Measurements from ENCODE around the gene CFAP99.

CFAP99 gene

GRCh38 chr4:2438822-2439718 is 20.3 kb downstream of the CFAP99 start:
- Mint-ChIP-seq H3K27ac (no peak overlapping the region), H3K9me3 (no peaks in the 10 kb centered on the region), H3K36me3 (ENCODE audit: low read depth) (no peaks in the 10 kb centered on the region), H3K4me3 (no peak overlapping the region), H3K4me1 (ENCODE audit: low read depth) (no peaks in the 10 kb centered on the region), H3K27me3 (no peaks in the 10 kb centered on the region)

- Mint-ChIP-seq H3K9me3 (no peaks in the 10 kb centered on the region), H3K4me1 (ENCODE audit: low read depth) (no peaks in the 10 kb centered on the region), H3K27ac (no peak overlapping the region), H3K4me3 (no peak overlapping the region), H3K27me3 (no peaks in the 10 kb centered on the region), H3K36me3 (ENCODE audit: low read depth) (no peaks in the 10 kb centered on the region)
These were observed 22.8 kb downstream of the CFAP99 start for GRCh38 chr4:2441393-2442174.

GRCh38 chr4:2442175-2442993 is 23.6 kb downstream of the CFAP99 start:
- no peaks in the 10 kb centered on the region for H3K9me3 Mint-ChIP-seq
- H3K36me3 Mint-ChIP-seq (ENCODE audit: low read depth) = no peaks in the 10 kb centered on the region
- no peak overlapping the region for H3K4me3 Mint-ChIP-seq
- H3K4me1 Mint-ChIP-seq (ENCODE audit: low read depth) = no peaks in the 10 kb centered on the region
- no peak overlapping the region for H3K27ac Mint-ChIP-seq
- H3K27me3 Mint-ChIP-seq = no peaks in the 10 kb centered on the region

- Mint-ChIP-seq H3K27me3 (no peaks in the 10 kb centered on the region), H3K27ac (no peak overlapping the region)
These were observed 24.4 kb downstream of the CFAP99 start for GRCh38 chr4:2443061-2443730.

GRCh38 chr4:2443956-2444740 is 25.4 kb downstream of the CFAP99 start:
- Mint-ChIP-seq H3K4me1 (ENCODE audit: low read depth) (no peaks in the 10 kb centered on the region), H3K4me3 (no peak overlapping the region), H3K27ac (no peak overlapping the region), H3K36me3 (ENCODE audit: low read depth) (no peaks in the 10 kb centered on the region), H3K9me3 (no peaks in the 10 kb centered on the region), H3K27me3 (no peaks in the 10 kb centered on the region)

More at GRCh38 chr4:2443061-2443730, 24.4 kb downstream of the CFAP99 start:
- Mint-ChIP-seq H3K4me3 (no peak overlapping the region), H3K36me3 (ENCODE audit: low read depth) (no peaks in the 10 kb centered on the region), H3K4me1 (ENCODE audit: low read depth) (no peaks in the 10 kb centered on the region), H3K9me3 (no peaks in the 10 kb centered on the region)

- no peak overlapping the region for H3K4me3 Mint-ChIP-seq
- no peaks in the 10 kb centered on the region for H3K4me1 Mint-ChIP-seq (ENCODE audit: low read depth)
- no peaks in the 10 kb centered on the region for H3K36me3 Mint-ChIP-seq (ENCODE audit: low read depth)
- no peaks in the 10 kb centered on the region for H3K9me3 Mint-ChIP-seq
- no peaks in the 10 kb centered on the region for H3K27me3 Mint-ChIP-seq
- H3K27ac Mint-ChIP-seq = no peak overlapping the region
These were observed 26.4 kb downstream of the CFAP99 start for GRCh38 chr4:2445130-2445529.

- H3K27me3 Mint-ChIP-seq = no peaks in the 10 kb centered on the region
- no peaks in the 10 kb centered on the region for H3K9me3 Mint-ChIP-seq
- no peak overlapping the region for H3K27ac Mint-ChIP-seq
- no peaks in the 10 kb centered on the region for H3K36me3 Mint-ChIP-seq (ENCODE audit: low read depth)
- H3K4me1 Mint-ChIP-seq (ENCODE audit: low read depth) = no peaks in the 10 kb centered on the region
- H3K4me3 Mint-ChIP-seq = no peak overlapping the region
These were observed 26.8 kb downstream of the CFAP99 start for GRCh38 chr4:2445571-2445970.

- Mint-ChIP-seq H3K27me3 (no peaks in the 10 kb centered on the region), H3K4me1 (ENCODE audit: low read depth) (no peaks in the 10 kb centered on the region), H3K4me3 (no peak overlapping the region), H3K36me3 (ENCODE audit: low read depth) (no peaks in the 10 kb centered on the region), H3K27ac (no peak overlapping the region), H3K9me3 (no peaks in the 10 kb centered on the region)
These were observed 28.2 kb downstream of the CFAP99 start for GRCh38 chr4:2446656-2447564.

- H3K27ac Mint-ChIP-seq = no peak overlapping the region
- H3K27me3 Mint-ChIP-seq = no peaks in the 10 kb centered on the region
- no peaks in the 10 kb centered on the region for H3K9me3 Mint-ChIP-seq
- no peaks in the 10 kb centered on the region for H3K4me1 Mint-ChIP-seq (ENCODE audit: low read depth)
- H3K36me3 Mint-ChIP-seq (ENCODE audit: low read depth) = no peaks in the 10 kb centered on the region
- no peak overlapping the region for H3K4me3 Mint-ChIP-seq
These were observed 29.8 kb downstream of the CFAP99 start for GRCh38 chr4:2448589-2448988.

GRCh38 chr4:2449051-2449450 is 30.3 kb downstream of the CFAP99 start:
- Mint-ChIP-seq H3K9me3 (no peaks in the 10 kb centered on the region), H3K4me1 (ENCODE audit: low read depth) (no peaks in the 10 kb centered on the region), H3K4me3 (no peak overlapping the region), H3K27ac (no peak overlapping the region), H3K36me3 (ENCODE audit: low read depth) (no peaks in the 10 kb centered on the region), H3K27me3 (no peaks in the 10 kb centered on the region)

- Mint-ChIP-seq H3K4me3 (no peak overlapping the region), H3K36me3 (ENCODE audit: low read depth) (no peaks in the 10 kb centered on the region), H3K27ac (no peak overlapping the region), H3K9me3 (no peaks in the 10 kb centered on the region), H3K27me3 (no peaks in the 10 kb centered on the region), H3K4me1 (ENCODE audit: low read depth) (no peaks in the 10 kb centered on the region)
These were observed 31.0 kb downstream of the CFAP99 start for GRCh38 chr4:2449511-2450392.

- Mint-ChIP-seq H3K9me3 (no peaks in the 10 kb centered on the region), H3K27me3 (no peaks in the 10 kb centered on the region), H3K4me3 (no peak overlapping the region), H3K36me3 (ENCODE audit: low read depth) (no peaks in the 10 kb centered on the region), H3K4me1 (ENCODE audit: low read depth) (no peaks in the 10 kb centered on the region), H3K27ac (no peak overlapping the region)
These were observed 31.8 kb downstream of the CFAP99 start for GRCh38 chr4:2450394-2451035.
